Daoy (cell line): Measurements from ENCODE around the gene RWDD3. TPM values are rescaled to one million over a fixed set of nuclear protein-coding genes. Genes with fewer than 3 reads are reported as not detected.
A peak's percentile ranks its signal among the peaks of the same experiment; 100 is the strongest.

ENCODE experiments used
- DNase-seq: peaks from one replicate; pipeline ENCODE4 v3.0.0-alpha.2; 2015; ENCODE audit warnings: low read depth
- total RNA-seq: library from RNA; depleted of rRNA; stranded (reverse); fragments of >200 nt; shearing (Covaris generic); gene quantifications from 2 replicates; pipeline ENCODE4 v1.2.3, GENCODE V29; 2014

RWDD3 gene
- total RNA-seq, 1 experiment from 2014 or later = 23.0 TPM

DNA sequence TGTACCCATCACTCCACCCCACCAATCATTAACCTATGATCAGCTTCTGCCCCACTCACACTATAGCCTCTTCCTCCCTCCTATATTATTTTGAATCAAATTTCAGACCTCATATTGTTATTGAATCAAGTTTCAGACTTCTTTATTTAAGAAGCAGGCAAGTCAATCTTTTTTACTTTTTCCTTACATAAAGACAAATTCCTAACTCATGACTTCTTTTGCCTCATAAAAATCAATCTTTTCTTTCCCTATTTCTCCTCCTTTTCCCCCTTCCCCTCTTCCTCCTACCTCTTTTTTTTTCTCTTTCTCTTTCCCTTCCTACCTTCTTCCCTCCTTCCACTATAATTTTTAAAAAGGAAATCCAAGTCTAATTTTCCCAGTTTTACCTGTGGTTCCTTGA is 4.3 kb upstream of the RWDD3 start:
- DNase-seq = no peak

DNA sequence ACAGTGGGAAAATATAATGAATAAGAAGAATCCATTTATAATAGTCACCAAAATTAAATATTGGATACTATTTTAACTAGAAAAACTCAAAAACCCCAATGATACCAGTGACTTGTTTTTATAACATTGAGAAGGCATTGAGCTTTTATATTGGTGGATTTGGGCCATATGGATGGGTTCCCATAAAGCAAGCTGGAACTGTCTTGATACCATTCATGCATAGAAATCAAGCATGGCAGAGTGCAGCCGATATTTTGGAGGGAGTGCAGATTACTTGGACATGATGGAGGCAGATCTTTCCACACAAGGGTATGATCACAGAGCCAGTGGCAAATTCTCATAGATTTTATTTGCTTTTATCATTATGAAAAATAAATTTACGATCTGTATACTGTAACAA is 3.8 kb upstream of the RWDD3 start:
- no peak for DNase-seq

- no peak for DNase-seq
These were observed 3.2 kb upstream of the RWDD3 start for GRCh38 chr1:95230768-95231191.

DNA sequence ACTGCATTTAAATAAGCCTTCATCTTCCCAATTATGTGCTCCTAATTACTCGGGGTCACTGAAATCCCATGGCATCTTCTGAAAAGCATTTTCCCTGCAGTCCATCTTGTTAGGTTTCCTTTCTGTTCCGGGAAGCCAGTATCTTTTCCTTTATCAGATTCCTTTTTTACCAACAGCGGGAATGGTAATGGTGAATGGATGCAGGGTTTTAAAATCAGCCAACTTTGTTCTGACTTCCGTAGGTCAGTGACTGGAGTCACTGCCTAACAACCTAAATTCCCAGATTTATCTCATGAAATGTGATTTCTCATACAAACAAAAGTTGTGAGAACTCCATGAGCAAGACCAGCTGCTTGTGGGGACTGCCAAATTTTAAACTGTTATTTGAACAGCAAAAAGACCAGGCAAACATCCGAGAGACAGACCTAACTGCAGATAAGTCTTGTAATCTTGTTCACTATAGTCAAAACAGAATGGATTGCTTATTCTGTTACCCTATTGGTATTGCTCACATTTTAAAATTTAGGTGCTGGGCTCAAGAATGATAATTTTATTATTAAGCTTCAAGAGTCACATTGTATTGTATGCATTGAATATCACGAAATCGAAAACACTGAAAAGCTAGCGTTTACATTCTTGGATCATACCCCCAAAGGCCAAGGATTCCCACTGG is 1.2 kb upstream of the RWDD3 start:
- DNase-seq = no peak

DNA sequence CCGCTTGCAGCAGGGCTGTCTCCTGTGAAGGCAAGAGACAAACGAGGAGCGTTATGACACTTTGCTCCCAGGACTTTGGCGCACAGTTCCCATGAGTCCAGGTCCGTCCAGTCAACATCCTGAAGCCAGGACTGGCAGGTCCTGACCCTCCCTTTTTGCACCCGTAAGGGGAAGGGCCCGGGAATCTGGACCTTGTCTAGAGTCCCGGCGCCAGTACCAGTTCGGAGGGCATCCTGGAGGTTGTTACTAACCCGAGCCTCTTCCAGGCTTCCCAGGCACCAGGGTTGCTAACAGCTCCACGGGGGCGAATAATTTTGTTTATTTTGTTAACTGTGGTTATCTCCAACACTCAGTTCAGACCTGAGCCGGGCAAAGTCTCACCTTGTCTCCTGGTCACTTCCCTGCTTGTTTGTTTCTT is 682 bp upstream of the RWDD3 start:
- DNase-seq = no peak

- DNase-seq = no peak
These were observed 3.0 kb downstream of the RWDD3 start for GRCh38 chr1:95236784-95237575.

DNA sequence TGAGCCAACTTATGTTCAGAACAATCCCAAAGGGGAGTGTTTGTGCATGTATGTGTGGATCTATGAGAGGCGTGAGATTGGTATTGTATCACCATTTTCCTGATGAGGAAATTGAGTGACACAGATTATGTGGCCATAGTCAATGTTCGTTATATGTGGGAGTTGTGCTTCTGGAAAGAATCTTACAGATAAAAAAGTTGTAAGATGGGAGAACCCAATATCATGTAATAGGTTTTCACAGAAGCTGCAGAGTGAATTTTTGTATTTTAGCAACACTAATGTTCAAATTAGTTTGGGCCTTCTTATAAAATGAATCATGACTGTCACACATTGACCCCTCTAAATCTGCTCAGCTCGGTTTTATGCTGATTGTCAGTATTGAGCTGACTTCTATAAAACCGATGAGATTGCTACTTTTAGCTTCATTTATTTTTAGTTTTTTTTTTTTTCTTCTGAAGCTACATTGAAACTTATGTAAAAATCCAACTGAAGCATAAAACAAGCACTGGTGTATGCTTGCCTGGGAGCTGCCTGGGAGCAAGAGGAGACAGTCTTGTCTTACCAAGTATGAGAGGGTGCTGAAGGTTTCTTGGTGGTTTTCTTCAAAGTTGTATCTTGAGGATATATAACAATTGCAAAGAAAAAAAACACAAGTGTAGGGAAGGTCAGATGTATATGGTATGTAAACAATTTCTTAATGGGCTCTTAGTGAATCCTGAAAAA is 4.1 kb downstream of the RWDD3 start:
- DNase-seq = no peak

GRCh38 chr1:95245029-95245428 is 11.0 kb downstream of the RWDD3 start:
- DNase-seq = no peak

DNA sequence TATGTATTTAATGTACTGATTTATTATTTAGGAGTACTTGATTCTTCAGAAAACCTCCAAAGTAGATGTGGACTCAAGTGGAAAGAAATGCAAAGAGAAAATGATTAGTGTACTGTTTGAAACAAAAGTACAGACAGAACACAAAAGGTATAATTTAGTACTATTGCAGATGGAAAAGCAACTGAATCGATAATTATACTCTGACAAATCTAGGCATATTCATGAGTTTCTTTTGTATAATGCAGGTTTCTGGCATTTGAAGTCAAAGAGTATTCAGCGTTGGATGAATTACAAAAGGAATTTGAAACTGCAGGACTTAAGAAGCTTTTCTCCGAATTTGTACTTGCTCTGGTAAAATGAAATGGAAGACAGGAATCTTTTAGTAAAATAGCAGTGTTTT is 12.5 kb downstream of the RWDD3 start:
- no peak for DNase-seq

DNA sequence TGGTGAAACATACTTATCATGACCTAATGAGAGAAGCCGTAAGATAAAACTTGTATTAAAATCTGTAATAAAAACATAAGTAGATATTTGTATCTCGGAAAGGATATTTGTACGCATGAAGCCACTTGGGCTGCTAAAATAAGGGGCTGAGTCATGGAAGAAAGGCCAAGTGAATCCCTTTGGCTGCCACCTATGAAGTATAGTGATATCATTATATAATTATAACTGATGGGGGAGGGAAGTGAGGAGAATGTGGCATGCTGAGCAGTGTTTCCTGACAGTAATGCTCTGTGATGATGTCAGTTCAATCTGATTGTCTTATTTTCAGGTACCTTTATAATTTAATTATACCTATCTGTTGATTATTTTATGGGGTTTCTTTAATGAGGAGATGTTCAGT is 13.6 kb downstream of the RWDD3 start:
- no peak for DNase-seq

GRCh38 chr1:95249916-95250315 is 15.9 kb downstream of the RWDD3 start:
- no peak for DNase-seq

DNA sequence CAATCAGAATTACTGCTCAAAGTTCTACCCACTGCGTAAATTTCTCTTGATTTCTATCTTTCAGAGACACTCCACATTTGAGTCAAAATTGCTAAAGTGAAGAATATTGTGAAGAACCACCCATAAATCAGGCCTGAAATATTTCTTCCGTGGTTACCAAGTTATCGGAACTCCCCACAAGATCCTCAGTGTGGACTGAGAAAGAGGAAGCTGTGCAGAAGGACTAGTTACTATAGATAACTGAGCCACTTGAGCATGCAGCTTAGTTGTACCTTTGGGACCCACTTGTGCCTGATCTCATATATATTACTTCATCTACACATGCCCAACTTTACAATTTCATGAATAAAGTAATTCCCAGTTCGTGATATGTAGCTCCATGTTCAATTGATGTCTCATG is 18.4 kb downstream of the RWDD3 start:
- no peak for DNase-seq

DNA sequence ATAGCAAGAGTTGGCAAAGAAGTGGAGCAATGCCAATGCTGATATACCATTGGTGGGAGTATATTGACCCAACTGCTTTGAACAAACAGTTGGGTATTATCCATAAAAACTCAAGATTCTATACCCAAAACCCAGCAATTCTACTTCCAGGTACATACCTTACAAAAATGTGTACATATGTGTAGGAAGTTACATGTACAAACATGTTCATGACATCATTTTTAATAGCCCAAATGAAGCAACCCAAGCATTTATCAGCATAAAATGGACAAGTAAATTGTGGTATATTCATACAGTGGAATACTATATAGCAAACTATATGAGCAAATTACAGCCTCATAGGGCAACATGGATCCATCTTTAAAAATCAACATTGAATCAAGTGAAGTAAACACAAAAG is 20.9 kb downstream of the RWDD3 start:
- no peak for DNase-seq

DNA sequence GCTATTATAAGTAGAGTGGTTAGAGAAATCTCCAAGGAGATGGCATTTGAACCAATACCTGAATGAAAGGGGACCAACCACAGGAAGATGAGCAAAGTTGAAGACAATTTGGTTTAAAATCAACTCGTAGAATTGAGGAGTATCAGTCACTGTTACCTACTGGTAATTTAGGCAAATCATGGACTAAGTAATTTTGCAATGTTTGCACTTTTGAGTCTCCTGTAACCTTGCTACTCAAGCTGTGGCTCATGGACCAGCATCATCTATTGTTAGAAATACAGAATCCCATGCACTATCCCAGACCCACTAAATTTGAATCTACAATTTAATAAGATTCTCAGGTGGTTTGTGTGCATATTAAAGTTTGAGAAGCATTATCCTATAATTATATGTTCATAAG is 21.8 kb downstream of the RWDD3 start:
- no peak for DNase-seq

- DNase-seq = peak; percentile 14
These were observed 23.7 kb downstream of the RWDD3 start for GRCh38 chr1:95257758-95258157.

DNA sequence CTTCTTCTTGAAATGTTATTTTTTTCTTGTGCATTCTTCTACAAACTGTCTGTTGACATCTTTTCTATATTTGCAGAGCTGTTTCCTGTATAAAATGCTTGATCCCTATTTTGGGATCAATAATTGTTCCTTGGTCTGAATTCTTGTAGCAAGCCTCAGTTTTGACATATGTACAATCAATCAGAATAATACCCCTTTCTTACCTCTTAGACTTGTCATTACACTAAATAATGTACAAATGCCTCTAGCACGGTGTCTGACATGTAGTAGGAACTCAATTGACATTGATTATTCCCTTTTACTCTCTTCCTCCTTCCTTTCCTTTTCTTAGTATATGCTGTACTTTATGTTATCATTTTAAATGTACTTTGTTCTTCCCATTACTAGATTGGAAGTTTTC is 25.2 kb downstream of the RWDD3 start:
- no peak for DNase-seq

GRCh38 chr1:95262913-95263312 is 28.9 kb downstream of the RWDD3 start:
- DNase-seq = no peak

DNA sequence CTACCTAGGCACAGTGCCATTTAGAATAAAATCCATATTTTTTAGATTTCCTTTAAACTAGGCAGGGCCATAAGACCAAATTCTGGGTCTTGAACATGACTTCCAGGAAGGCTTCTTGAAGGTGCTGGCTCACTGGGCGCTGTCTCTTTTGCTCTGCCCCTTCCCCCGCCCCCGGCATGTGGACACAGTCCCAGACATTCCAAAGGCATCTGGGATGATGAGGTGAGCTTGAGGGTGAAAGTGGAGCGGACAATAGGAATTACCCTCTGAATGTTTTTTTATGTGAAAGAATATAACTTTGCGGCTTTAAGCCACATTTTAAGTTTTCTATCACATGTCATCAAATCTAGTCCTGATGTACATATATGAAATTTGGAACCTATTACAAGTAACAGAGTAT is 29.4 kb downstream of the RWDD3 start:
- no peak for DNase-seq

DNA sequence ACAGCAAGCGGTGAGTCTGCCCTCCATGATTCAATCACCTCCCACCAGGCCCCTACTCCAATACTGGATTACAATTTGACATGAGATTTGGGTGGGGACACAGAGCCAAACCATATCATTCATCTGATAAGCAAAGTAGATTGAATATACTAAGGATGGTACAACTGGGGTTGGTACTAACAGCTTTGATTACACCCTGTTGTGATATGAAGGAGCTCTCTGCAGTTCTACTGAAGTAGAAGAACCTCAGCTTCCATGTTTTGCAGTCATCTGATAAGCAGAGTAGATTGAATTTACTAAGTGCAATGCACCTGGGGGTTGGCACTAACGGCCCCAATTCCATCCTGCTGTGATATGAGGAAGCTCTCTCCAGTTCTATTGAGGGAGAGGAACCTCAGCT is 31.1 kb downstream of the RWDD3 start:
- no peak for DNase-seq

DNA sequence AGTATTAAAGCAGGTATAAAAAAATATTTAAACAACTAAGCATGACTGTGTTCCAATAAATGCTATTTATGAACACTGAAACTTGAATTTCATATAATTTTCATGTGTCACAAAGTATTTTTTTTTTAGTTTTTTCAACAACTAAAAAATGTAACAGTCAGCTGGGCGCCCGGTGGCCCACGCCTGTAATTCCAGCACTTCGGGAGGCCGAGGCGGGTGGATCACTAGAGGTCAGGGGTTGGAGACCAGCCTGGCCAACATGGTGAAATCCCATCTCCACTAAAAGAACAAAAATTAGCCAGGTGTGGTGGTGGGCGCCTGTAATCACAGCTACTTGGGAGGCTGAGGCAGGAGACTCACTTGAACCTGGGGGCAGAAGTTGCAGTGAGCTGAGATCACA is 42.4 kb downstream of the RWDD3 start:
- DNase-seq = no peak

- DNase-seq = no peak
These were observed 44.4 kb downstream of the RWDD3 start for GRCh38 chr1:95278173-95279006.
